GM21360 (cell line): ENCODE results near the gene PRCC.
A peak's percentile ranks its signal among the peaks of the same experiment; 100 is the strongest.

Experiments
- ATAC-seq: cut with Tn5 transposase; IDR thresholded peaks from one replicate; pipeline ENCODE4 v1.9.1; 2021; ENCODE audit warnings: mild to moderate bottlenecking, moderate library complexity; ENCODE audit not compliant: unreplicated experiment

PRCC gene

DNA sequence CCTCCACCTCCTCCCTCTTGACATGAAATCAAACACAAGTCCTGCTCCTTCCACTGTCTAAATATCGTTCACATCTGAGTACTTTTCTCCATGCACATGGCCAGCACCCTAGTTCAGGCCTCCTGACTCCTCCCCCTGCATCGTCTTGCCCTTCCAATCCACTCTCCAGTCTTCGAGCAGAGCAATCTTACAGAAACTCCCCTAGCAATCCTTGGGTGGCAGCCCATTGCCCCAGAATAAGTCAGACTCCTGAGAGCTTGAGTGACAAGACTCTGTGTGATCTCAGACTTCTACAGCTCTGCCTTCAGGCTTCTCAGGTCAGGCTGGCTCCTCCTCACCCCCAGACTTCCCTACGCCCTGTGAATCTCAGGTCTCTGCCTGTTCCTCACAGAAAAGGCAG lies 43.8 kb downstream of the PRCC start:
- no peak for ATAC-seq

DNA sequence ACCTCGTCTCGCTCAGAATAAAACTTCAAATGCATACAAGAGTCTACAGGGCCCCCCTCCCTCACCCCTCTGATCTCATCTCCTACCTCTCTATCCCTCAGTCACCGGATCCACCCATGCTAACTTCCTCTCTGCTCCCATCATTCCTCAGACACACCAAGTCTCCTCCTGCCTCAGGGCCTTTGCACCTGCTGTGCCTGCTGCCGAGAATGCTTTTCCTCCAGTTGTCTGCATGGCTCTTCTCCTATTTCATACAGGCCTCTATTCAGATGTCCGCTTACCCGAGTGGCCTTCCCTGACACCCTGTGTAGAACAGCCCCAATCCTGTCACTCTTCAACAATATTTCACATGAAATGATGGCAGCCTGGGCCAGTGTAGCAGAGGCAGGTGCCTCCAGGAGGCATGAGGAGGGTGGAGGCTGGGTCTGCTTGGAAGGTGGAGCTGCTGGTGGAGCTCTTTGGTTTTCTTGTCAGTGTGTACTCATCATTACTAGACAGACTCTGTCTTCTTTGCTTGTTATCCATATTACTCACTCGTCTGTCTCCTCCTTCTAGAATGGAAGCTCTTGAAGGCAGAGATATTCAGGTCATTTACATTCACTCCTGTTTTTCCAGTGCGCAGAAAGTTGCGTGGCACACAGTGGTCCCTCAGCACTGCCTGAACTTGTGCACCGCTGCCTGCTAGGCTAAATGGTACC lies 45.1 kb downstream of the PRCC start:
- ATAC-seq = no peak

DNA sequence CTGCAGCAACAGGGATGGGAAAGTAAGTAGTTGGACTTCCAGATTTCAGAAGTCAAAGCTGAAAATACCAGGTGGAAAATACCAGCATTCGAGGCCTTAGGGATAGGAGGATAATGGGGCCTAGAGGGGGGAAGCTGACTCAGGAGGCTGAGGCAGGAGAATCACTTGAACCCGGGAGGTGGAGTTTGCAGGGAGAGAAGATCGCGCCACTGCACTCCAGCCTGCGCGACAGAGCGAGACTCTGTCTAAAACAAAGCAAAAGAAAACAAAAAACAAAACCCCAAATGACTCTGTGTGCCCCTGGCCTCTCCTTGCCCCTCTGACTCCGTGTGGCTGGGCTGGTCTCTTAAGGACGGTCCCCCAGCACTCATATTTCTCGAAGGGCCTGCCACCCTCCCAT lies 46.0 kb downstream of the PRCC start:
- ATAC-seq = no peak

DNA sequence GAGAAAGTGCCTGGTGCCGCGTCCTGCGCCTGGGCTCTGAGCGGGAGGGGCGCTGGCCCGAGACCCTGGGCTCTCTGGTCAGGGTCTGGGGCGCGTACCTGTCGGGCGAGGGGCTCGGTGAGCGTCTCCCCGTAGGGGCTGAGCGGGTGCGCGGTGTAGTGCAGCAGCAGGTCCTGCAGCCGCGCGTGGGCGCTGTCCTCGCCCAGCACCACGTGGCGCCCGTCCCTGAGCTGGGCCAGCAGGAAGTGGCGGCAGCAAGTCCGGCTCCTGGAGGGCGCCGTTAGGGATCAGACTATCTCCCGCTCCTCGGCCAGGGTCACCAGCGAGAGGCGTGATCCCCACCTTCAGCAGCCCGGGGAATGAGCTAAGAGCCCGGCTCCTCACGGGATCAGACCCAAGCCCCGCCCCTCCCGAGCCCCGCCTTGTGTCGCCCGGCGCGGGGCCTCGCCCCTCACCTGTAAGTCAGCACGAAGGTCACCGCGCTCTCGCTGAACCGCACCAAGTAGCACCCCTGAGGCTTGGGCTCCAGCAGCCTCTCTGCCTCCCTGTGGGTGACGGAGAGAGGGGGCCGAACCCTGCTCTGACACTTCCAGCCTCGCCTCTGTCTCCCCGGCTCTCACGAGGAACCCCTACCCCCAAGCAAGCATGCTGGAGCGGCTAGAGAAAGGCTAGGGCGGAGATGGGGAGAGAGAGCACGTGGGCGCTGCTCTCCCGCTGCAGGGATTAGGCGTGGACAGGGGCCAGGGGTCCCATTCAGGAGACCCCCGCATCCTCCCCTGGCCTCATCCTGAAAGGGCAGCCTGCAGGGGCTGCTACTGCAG lies 46.6 kb downstream of the PRCC start:
- no peak for ATAC-seq

DNA sequence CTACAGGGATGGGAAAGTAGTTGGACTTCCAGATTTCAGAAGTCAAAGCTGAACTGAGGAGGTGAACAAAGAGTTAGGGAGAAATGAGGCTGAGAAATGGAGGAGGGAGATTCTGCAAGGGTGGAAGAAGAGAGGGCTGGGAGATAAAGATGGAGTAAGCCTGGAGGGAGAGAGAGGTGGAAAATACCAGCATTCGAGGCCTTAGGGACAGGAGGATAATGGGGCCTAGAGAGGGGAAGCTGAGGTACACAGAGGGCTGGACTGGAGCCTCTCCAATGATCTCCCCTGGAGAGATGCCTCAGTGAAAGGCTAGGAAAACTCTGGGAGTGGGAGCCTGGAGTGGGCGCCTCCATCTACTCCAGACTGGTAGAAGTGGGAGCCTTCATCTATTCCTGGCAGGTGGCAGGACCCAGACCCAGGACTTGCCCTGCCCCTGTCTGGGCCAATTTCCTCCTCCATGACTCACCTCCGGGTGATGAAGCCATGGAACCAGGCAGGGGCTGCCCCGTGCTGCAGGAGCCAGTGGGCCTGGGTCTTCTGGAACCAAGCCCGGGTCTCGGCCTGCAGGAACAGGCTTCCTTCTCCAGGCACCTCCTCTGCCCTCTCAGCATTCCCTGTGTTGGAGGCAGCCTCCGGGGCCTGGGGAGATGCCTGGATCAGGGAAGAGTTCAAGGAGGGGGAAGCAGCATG lies 47.4 kb downstream of the PRCC start:
- ATAC-seq = no peak

DNA sequence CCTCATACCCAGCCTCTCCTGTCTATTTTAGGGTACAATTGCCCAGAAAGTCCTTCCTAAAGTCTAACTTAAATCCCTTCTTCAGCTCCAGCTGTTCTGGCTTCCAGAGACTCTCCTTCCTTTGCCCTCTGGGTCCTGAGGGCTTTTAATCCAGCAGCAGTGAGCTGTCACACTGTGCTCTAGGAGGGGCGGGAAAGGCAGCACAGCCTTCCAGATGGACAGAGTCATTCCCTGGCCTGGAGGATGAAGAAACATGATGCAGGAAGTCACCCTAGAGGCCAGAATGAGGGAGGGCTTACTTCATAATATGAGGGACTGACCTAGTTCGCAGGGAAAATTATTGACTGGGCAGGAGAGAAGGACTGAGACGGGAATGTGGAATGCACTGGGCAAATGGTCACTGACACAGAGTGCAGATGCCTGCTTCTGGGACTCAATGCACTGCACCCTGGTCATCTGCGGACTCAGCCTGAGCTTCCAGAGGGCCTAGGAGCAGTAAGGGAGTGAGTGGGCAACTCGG lies 48.0 kb downstream of the PRCC start:
- ATAC-seq = no peak

DNA sequence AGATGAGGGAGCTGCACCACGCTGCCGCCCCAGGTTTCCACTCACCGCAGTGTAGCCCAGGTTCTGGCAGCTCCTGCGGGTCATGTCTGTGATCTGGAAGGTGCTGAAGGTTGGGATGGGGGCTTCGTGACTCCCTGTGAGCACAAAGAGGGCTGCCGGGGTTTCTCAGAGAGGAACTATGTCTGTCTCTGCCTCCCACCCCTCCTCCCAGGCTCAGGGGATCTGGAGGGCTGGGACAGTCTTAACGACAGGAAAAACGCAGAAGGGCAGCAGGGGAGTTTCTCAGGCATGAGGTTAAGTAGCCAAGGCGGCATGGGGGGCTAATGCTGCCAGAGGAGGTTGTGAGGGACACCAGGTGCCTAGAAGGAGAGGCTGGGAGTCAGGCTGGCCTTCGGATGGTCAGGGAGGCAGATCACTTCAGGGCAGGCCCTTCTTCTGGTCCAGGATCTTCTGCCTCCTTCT lies 48.7 kb downstream of the PRCC start:
- ATAC-seq = no peak

DNA sequence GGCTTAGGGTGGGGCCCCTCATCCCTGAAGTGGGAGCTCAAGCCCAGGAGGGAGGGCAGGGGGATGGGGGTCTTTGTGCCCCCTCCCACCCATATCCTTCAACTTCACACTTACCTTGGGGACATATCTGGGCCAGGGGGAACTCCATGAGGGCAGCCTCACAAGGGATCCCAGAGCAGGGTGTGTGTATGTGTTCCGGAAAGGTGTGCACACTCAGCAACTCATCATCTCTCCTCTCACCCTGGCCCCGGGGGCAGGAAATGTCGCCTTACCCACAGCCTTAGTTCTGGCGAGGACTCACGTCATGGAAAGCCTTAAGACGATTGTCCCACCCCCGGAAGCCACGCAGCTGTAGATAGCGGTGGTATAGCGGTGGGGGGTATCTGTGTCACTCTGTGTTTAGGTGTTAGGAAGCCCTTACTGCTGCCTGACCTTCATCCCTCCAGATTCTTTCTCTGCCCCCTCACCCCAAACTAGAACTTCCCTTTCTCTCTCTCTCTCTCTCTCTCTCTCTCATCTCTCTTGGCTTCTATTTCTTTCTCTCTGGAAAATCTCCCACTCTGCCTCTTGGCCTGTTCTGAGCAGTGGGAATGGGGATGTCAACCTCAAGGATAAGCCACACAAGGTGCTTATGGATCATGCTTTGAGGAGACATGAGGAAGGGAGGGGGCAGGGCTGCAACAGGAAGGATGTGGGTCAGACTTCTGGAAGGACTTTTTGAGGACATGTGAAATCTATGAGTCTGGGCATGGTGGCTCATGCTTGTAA lies 49.4 kb downstream of the PRCC start, which contains the start of gene SH2D2A:
Gene SH2D2A (minus strand): TSS at position 288 of the 768 bp plus-strand sequence. CDS start 140 bp downstream, at position 148.
- peak; percentile 59 for ATAC-seq

DNA sequence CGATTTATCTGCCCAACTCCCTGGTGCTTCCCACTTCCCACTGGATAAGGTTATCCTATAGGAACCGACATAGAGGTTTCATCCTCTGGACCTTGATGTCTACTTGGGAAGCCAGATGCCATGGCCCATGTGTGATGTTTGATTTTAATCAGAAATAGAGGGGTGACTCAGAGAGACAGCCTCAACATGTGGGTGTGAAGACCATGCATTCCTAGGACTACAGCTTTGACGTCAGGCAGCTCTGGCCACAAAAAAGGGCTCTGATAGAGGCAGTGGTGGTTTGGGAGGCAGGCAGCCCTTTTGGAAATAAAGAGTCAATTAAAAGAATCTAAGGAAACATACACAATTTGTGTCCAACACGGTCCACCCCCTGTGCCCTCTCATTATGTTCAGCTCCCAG lies 54.5 kb downstream of the PRCC start:
- no peak for ATAC-seq

DNA sequence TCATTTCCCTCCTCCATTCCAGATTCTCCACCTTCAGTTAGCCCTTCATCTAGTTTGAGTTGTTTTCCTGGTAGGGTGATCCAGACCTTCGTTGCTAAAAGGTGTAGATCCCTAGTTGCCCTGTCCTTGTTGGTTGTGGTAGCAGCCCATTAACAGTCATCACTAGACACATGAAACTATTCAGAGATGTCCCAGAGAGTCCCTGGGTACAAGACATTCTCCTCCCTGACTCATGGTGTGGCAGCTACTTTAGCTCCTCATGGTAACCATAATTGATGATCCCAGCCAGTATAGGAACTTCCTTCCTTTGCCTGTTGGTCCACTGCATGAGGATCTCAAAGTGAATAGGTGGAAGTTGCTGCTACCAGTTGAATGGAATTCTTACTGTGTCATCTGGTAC lies 55.3 kb downstream of the PRCC start:
- ATAC-seq = no peak

DNA sequence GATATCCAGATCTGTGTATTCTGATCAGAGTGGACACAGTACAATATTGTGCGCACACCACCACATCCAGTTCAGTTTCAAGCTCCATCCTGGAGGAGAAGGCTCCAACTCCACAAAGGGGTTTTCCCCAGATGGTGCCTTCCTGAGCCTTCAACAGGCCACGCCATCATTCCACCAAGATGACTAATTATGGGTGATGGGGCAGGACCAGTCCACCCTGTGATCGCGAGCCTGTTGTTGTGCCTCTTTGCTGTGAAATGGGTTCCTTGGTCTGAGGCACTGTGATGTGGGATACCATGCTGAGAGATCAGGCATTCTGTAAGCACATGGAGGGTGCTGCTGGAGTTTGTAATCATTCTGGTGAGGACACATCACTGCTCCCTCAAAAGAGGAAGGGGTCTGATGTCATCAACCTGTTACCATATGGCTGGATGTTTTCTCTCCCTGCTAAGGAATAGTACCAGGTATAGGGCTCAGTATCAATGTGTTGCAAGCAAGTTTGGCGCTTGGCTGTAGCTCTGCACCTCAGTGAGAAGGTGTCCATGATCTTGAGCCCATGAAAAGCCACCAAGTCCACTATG lies 56.0 kb downstream of the PRCC start:
- no peak for ATAC-seq

DNA sequence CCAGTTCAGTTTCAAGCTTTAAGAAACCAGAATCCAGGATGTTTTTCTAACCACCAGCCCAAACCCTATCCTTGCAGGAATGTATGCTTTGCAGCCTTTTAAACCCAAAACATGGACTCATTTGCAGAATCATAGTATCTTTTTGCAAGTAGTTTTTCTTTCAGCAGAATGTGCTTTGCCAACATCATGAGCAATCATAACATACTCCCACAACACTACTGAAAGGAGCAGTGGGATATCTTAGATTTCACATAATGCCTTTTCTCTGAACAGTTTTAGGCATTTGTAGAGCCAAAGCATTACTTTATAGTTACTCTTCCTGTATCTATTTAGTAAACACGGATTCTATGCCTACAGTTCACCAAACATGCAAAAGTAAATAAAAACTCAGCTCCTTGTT lies 59.3 kb downstream of the PRCC start:
- ATAC-seq = no peak

DNA sequence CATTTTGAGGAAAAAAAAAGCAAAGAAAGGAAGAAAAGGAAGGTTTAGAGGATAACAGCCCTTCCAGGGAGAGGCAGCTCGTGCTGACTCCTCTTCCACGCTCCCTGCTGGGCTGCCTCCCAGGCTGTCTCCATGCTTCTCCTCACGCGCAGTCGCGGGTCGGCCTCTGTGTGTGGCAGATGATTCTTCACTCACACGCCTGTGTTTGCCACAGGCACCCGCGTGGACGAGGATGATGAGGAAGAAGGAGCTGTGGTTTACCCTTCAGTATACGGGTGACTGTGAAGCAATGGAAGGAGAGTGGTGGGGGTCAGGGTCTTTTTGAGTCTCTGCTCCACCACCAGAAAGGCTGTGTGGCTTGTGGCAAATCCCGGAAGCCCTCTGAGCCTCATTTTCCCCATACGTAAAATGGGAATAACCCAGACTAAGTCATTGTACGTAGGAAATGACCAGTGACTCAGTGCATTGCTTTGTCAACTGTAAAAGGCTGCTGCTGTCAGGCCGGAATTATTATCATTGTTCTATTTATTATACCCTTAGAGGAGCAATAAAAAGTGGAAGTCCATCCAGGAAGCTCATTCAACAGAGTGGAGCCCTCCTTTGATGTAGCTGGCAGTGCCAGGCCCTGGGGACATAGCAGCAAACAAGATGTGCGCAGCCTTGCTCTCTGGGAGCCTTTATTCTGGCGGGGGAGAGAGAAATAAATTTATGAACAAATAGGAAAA lies 61.2 kb downstream of the PRCC start:
- no peak for ATAC-seq

DNA sequence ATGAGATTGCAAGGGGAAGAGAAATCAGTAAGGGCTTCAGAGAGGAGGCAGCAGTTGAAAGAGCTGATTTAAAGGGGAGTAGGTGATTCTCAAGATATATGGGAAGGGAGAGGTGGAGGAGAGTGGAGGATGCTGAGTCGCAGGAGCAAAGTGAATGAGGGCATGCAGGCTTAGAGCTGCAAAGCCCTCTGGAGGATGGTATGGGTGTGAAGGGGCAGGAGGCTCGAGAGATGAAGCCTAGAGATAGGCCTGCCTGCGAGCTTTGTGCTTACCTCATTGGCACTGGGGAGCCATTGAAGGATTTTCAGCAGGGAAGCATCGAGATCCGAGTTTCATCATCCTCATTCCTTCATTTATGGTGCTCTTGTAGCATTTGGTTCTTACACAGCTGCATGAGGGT lies 65.1 kb downstream of the PRCC start:
- no peak for ATAC-seq

DNA sequence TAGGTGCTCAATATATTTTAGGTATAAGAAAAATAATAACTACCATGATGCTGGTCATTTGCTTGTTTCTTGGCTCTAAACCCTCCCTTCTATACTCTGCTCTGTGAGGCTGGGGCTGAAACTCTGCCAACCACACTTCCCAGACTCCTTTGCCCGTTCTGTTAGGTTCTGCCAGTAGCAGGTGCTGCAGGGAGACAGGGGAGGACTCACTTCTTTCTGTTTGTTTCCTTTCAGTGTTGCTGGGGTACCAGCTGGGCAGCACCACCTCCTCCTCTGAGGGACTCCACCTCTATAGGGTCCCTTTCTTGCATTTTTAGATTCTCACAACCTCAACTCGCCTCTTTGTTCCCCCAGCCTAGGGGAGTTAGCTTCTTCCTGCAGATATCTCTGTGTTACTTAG lies 66.3 kb downstream of the PRCC start:
- ATAC-seq = no peak

DNA sequence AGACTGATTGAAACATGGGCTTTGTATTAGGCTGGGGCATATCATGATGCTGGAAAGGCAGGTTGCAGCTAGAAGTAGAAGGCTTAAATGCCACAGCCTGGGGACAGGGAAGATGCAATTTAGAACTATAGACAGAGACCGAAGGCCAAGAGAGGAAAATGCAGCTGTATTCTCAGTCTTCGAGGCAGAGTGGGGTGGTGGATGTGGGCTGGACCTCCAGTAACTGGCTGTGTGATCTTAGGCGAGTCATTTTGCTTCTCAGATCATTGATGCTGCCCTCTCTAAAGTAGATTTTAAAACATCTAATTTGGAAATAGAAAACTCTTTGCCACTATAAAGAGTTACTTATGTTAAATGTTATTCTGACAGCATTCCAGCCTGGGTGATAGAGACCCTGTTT lies 67.0 kb downstream of the PRCC start:
- no peak for ATAC-seq

DNA sequence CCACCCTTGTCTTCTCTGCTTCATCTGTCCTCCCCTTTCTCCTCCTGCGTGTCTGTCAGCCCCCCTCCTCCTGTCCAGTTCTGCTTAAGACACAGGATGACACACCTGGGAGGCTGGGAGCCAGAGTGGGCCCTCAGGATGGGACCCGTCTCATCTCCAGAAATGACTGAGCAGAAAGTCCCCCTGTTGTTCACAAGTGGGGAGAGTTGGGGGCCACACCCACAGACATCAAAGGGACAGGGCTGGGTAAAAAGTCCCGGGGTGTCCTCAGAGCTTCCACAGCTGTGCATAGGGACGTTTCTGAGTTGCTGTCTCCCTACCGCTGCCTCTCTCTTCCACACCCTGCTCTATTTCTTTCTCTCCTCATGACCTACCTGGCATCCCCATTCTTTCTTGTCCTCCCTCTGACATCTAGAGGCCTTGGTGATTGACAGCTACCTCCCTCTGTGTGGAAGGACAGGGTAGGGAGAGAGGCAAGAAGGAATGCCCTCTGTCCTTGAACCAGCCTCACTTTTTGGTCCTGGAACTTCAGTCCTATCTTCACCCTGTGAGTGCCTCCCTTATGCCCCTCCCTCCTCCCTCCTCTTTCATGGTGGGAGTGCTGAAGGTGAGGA lies 68.8 kb downstream of the PRCC start:
- ATAC-seq = peak; percentile 56

DNA sequence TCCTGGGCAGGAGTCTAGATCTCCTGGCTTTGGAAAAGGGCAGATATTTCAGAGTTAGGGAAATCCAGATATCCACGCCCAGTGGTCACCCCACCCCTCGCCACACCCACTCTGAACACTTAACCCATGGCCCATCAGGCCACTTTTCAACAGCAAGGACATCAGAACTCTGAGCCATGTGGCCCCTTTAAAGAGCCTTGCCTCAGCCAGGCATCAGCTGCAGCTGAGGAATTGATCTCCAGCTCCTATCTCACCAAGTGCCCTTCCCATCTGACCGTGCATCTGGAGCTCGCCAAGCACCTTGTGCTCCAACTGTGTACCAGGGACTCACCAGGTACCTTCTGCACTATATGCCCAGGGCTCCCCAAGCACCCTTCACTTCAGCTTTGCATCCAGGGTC lies 69.6 kb downstream of the PRCC start:
- no peak for ATAC-seq

DNA sequence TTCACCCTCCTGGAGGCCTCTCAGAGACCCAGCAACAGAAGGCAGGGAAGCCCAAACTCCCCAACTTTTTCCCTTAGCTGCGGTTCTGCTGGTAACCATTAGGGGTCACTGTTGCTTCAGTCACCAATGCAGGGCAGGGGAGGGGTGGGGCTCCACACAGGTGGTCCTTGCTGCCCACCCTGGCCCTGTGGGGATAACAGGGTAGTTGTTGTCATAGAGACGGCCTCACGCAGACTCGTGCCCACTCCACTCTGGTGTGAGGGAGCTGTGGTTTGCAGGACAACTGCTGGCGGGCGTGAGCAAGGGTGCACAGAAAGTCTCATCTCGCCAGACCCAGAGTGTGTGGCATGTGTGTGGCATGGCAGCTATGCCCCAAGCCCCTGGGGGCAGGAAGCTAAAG lies 71.6 kb downstream of the PRCC start:
- no peak for ATAC-seq
